ENCODE results near the gene DCTN1. TPM values are rescaled to one million over a fixed set of nuclear protein-coding genes. Genes with fewer than 3 reads are reported as not detected.
A peak's percentile ranks its signal among the peaks of the same experiment; 100 is the strongest.

The DCTN1 gene
- total RNA-seq, 1 donor from 2014 or later: 65.8 TPM

GRCh38 chr2:74373985-74374384 is 6.1 kb downstream of the DCTN1 start:
- no peak for DNase-seq (ENCODE audit: low read depth)
- H3K27me3 ChIP-seq (ENCODE audit: control insufficient read depth, insufficient read depth, low read length): no peaks in the 10 kb centered on the region
- FAIRE-seq: no peak
- H3K36me3 ChIP-seq (ENCODE audit: control insufficient read depth, insufficient read depth, low read length): peaks cover 16% of the 10 kb centered on the region
- no peak for TF ChIP-seq CTCF (IDR thresholded peaks at IDR 0.05; ENCODE audit: insufficient read depth, low read length, severe bottlenecking)
- H3K4me3 ChIP-seq (ENCODE audit: low read depth, low read length): no peak overlapping the region

- FAIRE-seq (no peak), DNase-seq (ENCODE audit: low read depth) (no peak)
- no peak overlapping the region for H3K4me3 ChIP-seq (ENCODE audit: low read depth, low read length)
- no peak for TF ChIP-seq CTCF (IDR thresholded peaks at IDR 0.05; ENCODE audit: insufficient read depth, low read length, severe bottlenecking)
- H3K36me3 ChIP-seq (ENCODE audit: control insufficient read depth, insufficient read depth, low read length): peaks cover 21% of the 10 kb centered on the region
- no peaks in the 10 kb centered on the region for H3K27me3 ChIP-seq (ENCODE audit: control insufficient read depth, insufficient read depth, low read length)
Measured at GRCh38 chr2:74373221-74373676, 6.9 kb downstream of the DCTN1 start.

- H3K36me3 ChIP-seq (ENCODE audit: control insufficient read depth, insufficient read depth, low read length): peaks cover 24% of the 10 kb centered on the region
- H3K27me3 ChIP-seq (ENCODE audit: control insufficient read depth, insufficient read depth, low read length): no peaks in the 10 kb centered on the region
- DNase-seq (ENCODE audit: low read depth): peak; percentile 50
- no peak for FAIRE-seq
- no peak for TF ChIP-seq CTCF (IDR thresholded peaks at IDR 0.05; ENCODE audit: insufficient read depth, low read length, severe bottlenecking)
- H3K4me3 ChIP-seq (ENCODE audit: low read depth, low read length): no peak overlapping the region
Measured at GRCh38 chr2:74372674-74373073, 7.4 kb downstream of the DCTN1 start.

- DNase-seq (ENCODE audit: low read depth) (no peak), FAIRE-seq (no peak)
- TF ChIP-seq CTCF (IDR thresholded peaks at IDR 0.05; ENCODE audit: insufficient read depth, low read length, severe bottlenecking): no peak
- Histone ChIP-seq H3K27me3 (ENCODE audit: control insufficient read depth, insufficient read depth, low read length) (no peaks in the 10 kb centered on the region), H3K36me3 (ENCODE audit: control insufficient read depth, insufficient read depth, low read length) (peaks cover 26% of the 10 kb centered on the region), H3K4me3 (ENCODE audit: low read depth, low read length) (no peak overlapping the region)
Measured at GRCh38 chr2:74371421-74371820, 8.7 kb downstream of the DCTN1 start.

GRCh38 chr2:74369976-74370375 is 10.1 kb downstream of the DCTN1 start:
- FAIRE-seq (no peak), DNase-seq (ENCODE audit: low read depth) (no peak)
- no peak for TF ChIP-seq CTCF (IDR thresholded peaks at IDR 0.05; ENCODE audit: insufficient read depth, low read length, severe bottlenecking)
- Histone ChIP-seq H3K27me3 (ENCODE audit: control insufficient read depth, insufficient read depth, low read length) (no peaks in the 10 kb centered on the region), H3K4me3 (ENCODE audit: low read depth, low read length) (no peak overlapping the region), H3K36me3 (ENCODE audit: control insufficient read depth, insufficient read depth, low read length) (peaks cover 28% of the 10 kb centered on the region)

- no peak for TF ChIP-seq CTCF (IDR thresholded peaks at IDR 0.05; ENCODE audit: insufficient read depth, low read length, severe bottlenecking)
- FAIRE-seq (no peak), DNase-seq (ENCODE audit: low read depth) (no peak)
- H3K4me3 ChIP-seq (ENCODE audit: low read depth, low read length): no peak overlapping the region
- H3K36me3 ChIP-seq (ENCODE audit: control insufficient read depth, insufficient read depth, low read length): peaks cover 37% of the 10 kb centered on the region
- no peaks in the 10 kb centered on the region for H3K27me3 ChIP-seq (ENCODE audit: control insufficient read depth, insufficient read depth, low read length)
Measured at GRCh38 chr2:74368499-74368898, 11.6 kb downstream of the DCTN1 start.
